PC-9 (cell line): Measurements from ENCODE around the gene KCNH1.

Source experiments
- EZH2 ChIP-seq: fragments of 200-600 bp; sonication (generic); IDR thresholded peaks from 2 replicates; pipeline ENCODE4 v1.8.0; 2017; ENCODE audit warnings: antibody characterized with exemption, low read depth
- TF ChIP-seq, protein P1 (sequence below): fragments of 200-600 bp; sonication (generic); conservative IDR thresholded peaks from 2 replicates; pipeline ENCODE4 v1.6.1; 2017; ENCODE audit warnings: mixed run types, antibody characterized with exemption, mild to moderate bottlenecking, moderate library complexity

DNA sequence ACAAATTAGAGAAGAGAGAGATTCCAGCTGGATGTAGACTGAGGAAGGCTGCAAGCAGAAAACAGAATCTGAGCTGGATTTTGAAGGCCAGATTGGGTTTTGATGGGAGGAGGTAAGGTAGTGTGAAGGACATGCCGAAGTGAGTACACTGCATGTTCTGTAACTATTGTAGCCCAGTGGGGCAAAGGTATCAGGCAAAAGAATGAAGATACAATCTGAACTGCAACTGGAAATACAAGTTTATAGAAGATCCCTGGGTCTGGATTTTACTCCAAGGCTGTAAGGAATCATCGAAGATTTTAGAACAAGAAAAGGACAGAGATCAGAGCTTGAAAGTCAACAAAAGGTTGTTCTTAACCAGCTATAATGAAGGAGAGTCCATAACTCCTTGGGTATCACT lies 382.0 kb downstream of the KCNH1 start:
- TF ChIP-seq, protein P1, sequence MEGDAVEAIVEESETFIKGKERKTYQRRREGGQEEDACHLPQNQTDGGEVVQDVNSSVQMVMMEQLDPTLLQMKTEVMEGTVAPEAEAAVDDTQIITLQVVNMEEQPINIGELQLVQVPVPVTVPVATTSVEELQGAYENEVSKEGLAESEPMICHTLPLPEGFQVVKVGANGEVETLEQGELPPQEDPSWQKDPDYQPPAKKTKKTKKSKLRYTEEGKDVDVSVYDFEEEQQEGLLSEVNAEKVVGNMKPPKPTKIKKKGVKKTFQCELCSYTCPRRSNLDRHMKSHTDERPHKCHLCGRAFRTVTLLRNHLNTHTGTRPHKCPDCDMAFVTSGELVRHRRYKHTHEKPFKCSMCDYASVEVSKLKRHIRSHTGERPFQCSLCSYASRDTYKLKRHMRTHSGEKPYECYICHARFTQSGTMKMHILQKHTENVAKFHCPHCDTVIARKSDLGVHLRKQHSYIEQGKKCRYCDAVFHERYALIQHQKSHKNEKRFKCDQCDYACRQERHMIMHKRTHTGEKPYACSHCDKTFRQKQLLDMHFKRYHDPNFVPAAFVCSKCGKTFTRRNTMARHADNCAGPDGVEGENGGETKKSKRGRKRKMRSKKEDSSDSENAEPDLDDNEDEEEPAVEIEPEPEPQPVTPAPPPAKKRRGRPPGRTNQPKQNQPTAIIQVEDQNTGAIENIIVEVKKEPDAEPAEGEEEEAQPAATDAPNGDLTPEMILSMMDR = no peak
- no peak for TF ChIP-seq EZH2
